Spinal cord (tissue), 10 donors: ENCODE results near the gene CNTD1. TPM values are rescaled to one million over a fixed set of nuclear protein-coding genes. Genes with fewer than 3 reads are reported as not detected.

Experiments used
- DNase-seq, 6 donors: peaks; one replicate each; pipeline versions ENCODE4 v3.0.0 to v3.0.0-alpha.2; 2013 to 2015; ENCODE audit warnings: low spot score in 6 of 6, low read depth in 4 of 6
- H3K27ac ChIP-seq: one replicate; pipeline ENCODE4 v1.5.1; 2013; ENCODE audit warnings: low read depth, low read length, control low read depth
- H3K27me3 ChIP-seq: one replicate; pipeline ENCODE4 v1.6.1; 2013; ENCODE audit warnings: low read length; ENCODE audit not compliant: control insufficient read depth, insufficient read depth
- H3K36me3 ChIP-seq: one replicate; pipeline ENCODE4 v1.6.1; 2013; ENCODE audit warnings: low read length; ENCODE audit not compliant: control insufficient read depth, insufficient read depth
- H3K4me1 ChIP-seq: one replicate; pipeline ENCODE4 v1.6.1; 2013; ENCODE audit warnings: low read length; ENCODE audit not compliant: control insufficient read depth, insufficient read depth
- H3K4me3 ChIP-seq: one replicate; pipeline ENCODE4 v1.5.1; 2013; ENCODE audit warnings: low read depth, low read length, control low read depth
- H3K9me3 ChIP-seq: one replicate; pipeline ENCODE4 v1.6.1; 2013; ENCODE audit warnings: low read length; ENCODE audit not compliant: control insufficient read depth, insufficient read depth
- WGBS: methylation state at CpG from one replicate; pipeline ENCODE4 v1.1.5; 2013; ENCODE audit warnings: missing lambda C conversion rate; ENCODE audit not compliant: insufficient coverage; 5-methylcytosine and 5-hydroxymethylcytosine counted together
- long read RNA-seq, 4 donors: transcript quantifications; one replicate each; lab custom pipeline, GENCODE V29; 2026
- polyA plus RNA-seq, 2 donors: library from polyadenylated mRNA; unstranded; fragments of 120-200 nt; gene quantifications; one replicate each; pipeline ENCODE4 v1.2.1, GENCODE V29; 2013; ENCODE audit not compliant: insufficient read length in 2 of 2
- total RNA-seq, 2 donors: library from RNA; depleted of rRNA in 1 of 2; stranded (reverse); fragments of 120-200 nt in 1 of 2; fragments of >200 nt in 1 of 2; gene quantifications; one replicate each; pipeline versions ENCODE4 v1.2.3 to v1.2.4, GENCODE V29; 2013 to 2014
- donor health status: healthy.

CNTD1 gene
- 1 to 10 TPM in 1 of 2 donors, under 1 TPM in 1; 0.50 to 1.3 TPM for total RNA-seq
- polyA plus RNA-seq = 1 to 10 TPM; 1.3 to 2.8 TPM
- long read RNA-seq, donor 1, partial matches to known transcripts = 20 of 47 reads
- long read RNA-seq, donor 1, other reads (novel, unspliced or antisense) = 27 of 47 reads
- long read RNA-seq, donor 2 = 0 reads
- long read RNA-seq, donor 3 = 0 reads
- long read RNA-seq, donor 4 = 0 reads

- DNase-seq = peak; percentile 63 to 96 (median 72)
- Histone ChIP-seq H3K36me3 (peaks cover 18% of the 10 kb centered on the region), H3K4me3 (peak within 1 kb of the TSS; percentile 99), H3K27me3 (no peaks in the 10 kb centered on the region), H3K27ac (peak within 1 kb of the TSS; percentile 61), H3K9me3 (no peaks in the 10 kb centered on the region), H3K4me1 (peaks cover 15% of the 10 kb centered on the region)
- WGBS = 25% methylated on average over 66 of the region's 66 CpGs
Measured at GRCh38 chr17:42798383-42799380, at the start of gene CNTD1, which contains the start of gene COA3. CNTD1 (plus strand) TSS chr17:42798861; CDS start chr17:42799068, 207 bp downstream. COA3 (minus strand) TSS chr17:42798704; CDS start chr17:42798681, 23 bp downstream.

- H3K4me1 ChIP-seq = peaks cover 11% of the 10 kb centered on the region
- H3K9me3 ChIP-seq = no peaks in the 10 kb centered on the region
- H3K4me3 ChIP-seq = no peak overlapping the region
- no peaks in the 10 kb centered on the region for H3K36me3 ChIP-seq
- peak overlapping the region; percentile 74 for H3K27ac ChIP-seq
- peaks cover 2% of the 10 kb centered on the region for H3K27me3 ChIP-seq
- WGBS = 68% methylated on average over 8 of the region's 11 CpGs
- DNase-seq = peak in 1 of 6 donors; percentile 57
Measured at GRCh38 chr17:42748908-42749798, 49.5 kb upstream of the CNTD1 start.

GRCh38 chr17:42750739-42751344 is 47.8 kb upstream of the CNTD1 start:
- Histone ChIP-seq H3K4me1 (peaks cover 4% of the 10 kb centered on the region), H3K27me3 (peaks cover under 1% of the 10 kb centered on the region), H3K36me3 (peaks cover 4% of the 10 kb centered on the region), H3K4me3 (no peak overlapping the region), H3K9me3 (no peaks in the 10 kb centered on the region), H3K27ac (peak overlapping the region; percentile 40)
- DNase-seq = peak in 1 of 6 donors; percentile 37
- WGBS = 52% methylated on average over 3 of the region's 3 CpGs

GRCh38 chr17:42751628-42752027 is 47.0 kb upstream of the CNTD1 start:
- H3K27me3 ChIP-seq = no peaks in the 10 kb centered on the region
- 100% methylated on average over 1 of the region's 7 CpGs for WGBS
- no peaks in the 10 kb centered on the region for H3K9me3 ChIP-seq
- peaks cover 6% of the 10 kb centered on the region for H3K36me3 ChIP-seq
- peaks cover 4% of the 10 kb centered on the region for H3K4me1 ChIP-seq
- no peak overlapping the region for H3K4me3 ChIP-seq
- no peak overlapping the region for H3K27ac ChIP-seq
- no peak for DNase-seq

- Histone ChIP-seq H3K9me3 (no peaks in the 10 kb centered on the region), H3K27ac (no peak overlapping the region), H3K4me3 (no peak overlapping the region), H3K4me1 (peaks cover 4% of the 10 kb centered on the region), H3K27me3 (peaks cover under 1% of the 10 kb centered on the region), H3K36me3 (peaks cover 6% of the 10 kb centered on the region)
- DNase-seq = peak in 1 of 6 donors; percentile 17
- WGBS = 100% methylated on average over 1 of the region's 3 CpGs
Measured at GRCh38 chr17:42754782-42755181, 43.9 kb upstream of the CNTD1 start.

- no peak for DNase-seq
- Histone ChIP-seq H3K4me1 (peaks cover 22% of the 10 kb centered on the region), H3K27me3 (peaks cover 9% of the 10 kb centered on the region), H3K9me3 (no peaks in the 10 kb centered on the region), H3K27ac (peak overlapping the region; percentile 25), H3K36me3 (peaks cover 6% of the 10 kb centered on the region), H3K4me3 (peak overlapping the region; percentile 58)
- WGBS = 52% methylated on average over 5 of the region's 11 CpGs
Measured at GRCh38 chr17:42759982-42760651, 38.5 kb upstream of the CNTD1 start.

GRCh38 chr17:42760652-42761581 is 37.7 kb upstream of the CNTD1 start, which contains the start of gene RAMP2:
RAMP2 (plus strand) TSS chr17:42761227; CDS start chr17:42761262, 35 bp downstream.
- Histone ChIP-seq H3K36me3 (peaks cover 1% of the 10 kb centered on the region), H3K9me3 (no peaks in the 10 kb centered on the region), H3K27me3 (peaks cover 9% of the 10 kb centered on the region), H3K4me3 (peak within 1 kb of the TSS; percentile 58), H3K27ac (peak within 1 kb of the TSS; percentile 42), H3K4me1 (peaks cover 22% of the 10 kb centered on the region)
- WGBS = under 1% methylated on average over 83 of the region's 92 CpGs
- DNase-seq = peak in 2 of 6 donors; percentile 72 to 75

GRCh38 chr17:42761638-42762037 is 37.0 kb upstream of the CNTD1 start:
- no peak for DNase-seq
- H3K27me3 ChIP-seq = peaks cover 9% of the 10 kb centered on the region
- H3K27ac ChIP-seq = peak overlapping the region; percentile 42
- no peaks in the 10 kb centered on the region for H3K9me3 ChIP-seq
- peaks cover 22% of the 10 kb centered on the region for H3K4me1 ChIP-seq
- peak overlapping the region; percentile 58 for H3K4me3 ChIP-seq
- no peaks in the 10 kb centered on the region for H3K36me3 ChIP-seq
- 41% methylated on average over 4 of the region's 12 CpGs for WGBS
